Prostate gland (tissue), 2 donors: ENCODE measurements around the gene PSMD5. TPM values are rescaled to one million over a fixed set of nuclear protein-coding genes. Genes with fewer than 3 reads are reported as not detected.
A peak's percentile ranks its signal among the peaks of the same experiment; 100 is the strongest.

Experiments
- DNase-seq: peaks from one replicate; pipeline ENCODE4 v3.0.0-alpha.2; 2019; ENCODE audit warnings: low spot score
- H3K27ac ChIP-seq, 2 donors: fragments of 200-600 bp; sonication (generic); 2 replicates each; pipeline ENCODE4 v1.5.1; 2017 to 2019
- H3K27me3 ChIP-seq: fragments of 200-600 bp; sonication (generic); replicated peaks from 2 replicates; pipeline ENCODE4 v1.5.1; 2019; ENCODE audit not compliant: insufficient read depth
- H3K36me3 ChIP-seq, 2 donors: fragments of 200-600 bp; sonication (generic); 1 replicate in 1 of 2; 2 replicates in 1 of 2; pipeline versions ENCODE4 v1.5.1 to v1.8.1; 2017 to 2019
- H3K4me1 ChIP-seq: fragments of 200-600 bp; sonication (generic); replicated peaks from 2 replicates; pipeline ENCODE4 v1.5.1; 2019
- H3K4me3 ChIP-seq, 2 donors: fragments of 200-600 bp; sonication (generic); 2 replicates each; pipeline ENCODE4 v1.5.1; 2017 to 2019
- H3K9me3 ChIP-seq: fragments of 200-600 bp; sonication (generic); 2 replicates; pipeline ENCODE4 v1.5.1; 2017
- POLR2A ChIP-seq: fragments of 450-650 bp; IDR thresholded peaks from one replicate; pipeline ENCODE4 v1.6.1; 2016; ENCODE audit warnings: antibody characterized with exemption, mild to moderate bottlenecking
- POLR2AphosphoS5 ChIP-seq: sonication (generic); formaldehyde crosslinking; IDR thresholded peaks from one replicate; pipeline ENCODE4 v1.6.1; 2017; ENCODE audit warnings: antibody characterized with exemption
- WGBS: methylation state at CpG from one replicate; pipeline ENCODE4 v1.1.5; 2018; 5-methylcytosine and 5-hydroxymethylcytosine counted together
- intact Hi-C: fragments of 100-400 bp; cut with DNase I; formaldehyde crosslinking; loops from one replicate; pipeline ENCODE4 v1.14.2; 2022
- total RNA-seq, 2 donors: library from RNA; depleted of rRNA; stranded (reverse); fragments of >200 nt; gene quantifications; one replicate each; pipeline ENCODE4 v1.1.0, GENCODE V29; 2016
- TF ChIP-seq, protein P1 (sequence below), 4 experiments: fragments of 200-600 bp in 2 of 4; fragments of 450-650 bp in 2 of 4; sonication (generic) in 2 of 4; IDR thresholded peaks; 1 replicate in 3 of 4; 2 replicates in 1 of 4; pipeline ENCODE4 v1.5.1; 2016 to 2019; ENCODE audit warnings: antibody characterized with exemption in 4 of 4, mild to moderate bottlenecking in 2 of 4, moderate library complexity in 2 of 4

Gene PSMD5
- total RNA-seq, 2 donors from 2014 or later, result 30.0 to 36.3 TPM

DNA sequence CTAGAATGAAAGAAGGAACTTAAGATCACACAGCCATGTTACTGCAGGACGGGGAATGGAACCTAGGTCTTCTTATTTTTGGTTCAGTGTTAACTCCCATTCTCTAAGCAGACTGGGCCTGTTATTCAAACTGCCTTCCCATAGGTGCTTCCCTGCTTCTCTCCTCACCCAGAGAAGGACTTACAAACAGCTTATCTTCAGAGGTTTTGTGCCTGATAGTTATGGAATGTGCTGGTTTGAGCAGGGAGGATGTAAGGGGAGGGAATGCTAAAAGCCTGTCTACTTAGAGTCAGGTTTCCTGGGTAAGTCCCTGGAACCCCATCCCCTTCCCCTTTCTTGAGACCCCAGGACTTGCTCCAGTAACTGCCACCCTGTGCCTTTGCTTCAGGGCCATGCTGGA, 4.2 kb upstream of the PSMD5 start:
- Histone ChIP-seq H3K36me3 (no peaks in the 10 kb centered on the region), H3K27me3 (no peaks in the 10 kb centered on the region), H3K4me3 (no peak overlapping the region), H3K4me1 (no peaks in the 10 kb centered on the region), H3K9me3 (no peaks in the 10 kb centered on the region), H3K27ac (no peak overlapping the region)
- 90% methylated on average over 1 of the region's 1 CpG for WGBS
- TF ChIP-seq POLR2A (no peak), POLR2AphosphoS5 (no peak)
- TF ChIP-seq, protein P1, sequence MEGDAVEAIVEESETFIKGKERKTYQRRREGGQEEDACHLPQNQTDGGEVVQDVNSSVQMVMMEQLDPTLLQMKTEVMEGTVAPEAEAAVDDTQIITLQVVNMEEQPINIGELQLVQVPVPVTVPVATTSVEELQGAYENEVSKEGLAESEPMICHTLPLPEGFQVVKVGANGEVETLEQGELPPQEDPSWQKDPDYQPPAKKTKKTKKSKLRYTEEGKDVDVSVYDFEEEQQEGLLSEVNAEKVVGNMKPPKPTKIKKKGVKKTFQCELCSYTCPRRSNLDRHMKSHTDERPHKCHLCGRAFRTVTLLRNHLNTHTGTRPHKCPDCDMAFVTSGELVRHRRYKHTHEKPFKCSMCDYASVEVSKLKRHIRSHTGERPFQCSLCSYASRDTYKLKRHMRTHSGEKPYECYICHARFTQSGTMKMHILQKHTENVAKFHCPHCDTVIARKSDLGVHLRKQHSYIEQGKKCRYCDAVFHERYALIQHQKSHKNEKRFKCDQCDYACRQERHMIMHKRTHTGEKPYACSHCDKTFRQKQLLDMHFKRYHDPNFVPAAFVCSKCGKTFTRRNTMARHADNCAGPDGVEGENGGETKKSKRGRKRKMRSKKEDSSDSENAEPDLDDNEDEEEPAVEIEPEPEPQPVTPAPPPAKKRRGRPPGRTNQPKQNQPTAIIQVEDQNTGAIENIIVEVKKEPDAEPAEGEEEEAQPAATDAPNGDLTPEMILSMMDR (IDR thresholded peaks at IDR 0.05), result no peak
- intact Hi-C loops, result loop anchor here (10.0 kb wide), 1 partner anchor 52 kb away; the partner anchor contains the start of gene FBXW2
- DNase-seq, result no peak

DNA sequence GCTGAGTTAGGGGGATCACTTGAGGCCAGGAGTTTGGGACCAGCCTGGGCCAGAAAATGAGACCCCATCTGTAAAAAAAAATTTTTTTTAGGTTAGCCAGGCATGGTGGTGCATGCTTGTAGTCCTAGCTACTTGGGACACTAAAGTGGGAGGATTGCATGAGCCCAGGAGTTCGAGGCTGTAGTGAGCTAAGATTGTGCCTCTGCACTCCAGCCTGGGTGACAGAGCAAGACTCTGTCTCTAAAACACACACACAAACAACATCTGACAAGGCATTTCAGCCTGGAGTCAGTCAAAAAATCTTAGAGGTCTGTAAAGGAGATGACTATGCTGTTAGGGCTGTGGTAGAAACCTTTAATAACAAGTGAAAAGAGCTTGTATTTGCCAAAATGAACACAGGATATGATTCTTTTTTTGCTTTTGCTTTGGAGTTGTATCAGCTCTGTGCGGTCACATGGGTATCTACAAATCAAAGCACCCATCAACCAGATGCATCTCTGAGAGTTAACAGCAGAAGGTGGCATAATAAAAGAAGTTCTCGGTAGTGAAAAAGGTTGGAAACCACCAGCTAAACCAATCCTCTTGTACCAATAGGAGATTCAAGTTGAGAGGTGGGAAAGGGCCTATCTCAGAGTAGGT, 3.6 kb upstream of the PSMD5 start:
- intact Hi-C loops, result loop anchor here (10.0 kb wide), 1 partner anchor 52 kb away; the partner anchor contains the start of gene FBXW2
- 83% methylated on average over 3 of the region's 3 CpGs for WGBS

DNA sequence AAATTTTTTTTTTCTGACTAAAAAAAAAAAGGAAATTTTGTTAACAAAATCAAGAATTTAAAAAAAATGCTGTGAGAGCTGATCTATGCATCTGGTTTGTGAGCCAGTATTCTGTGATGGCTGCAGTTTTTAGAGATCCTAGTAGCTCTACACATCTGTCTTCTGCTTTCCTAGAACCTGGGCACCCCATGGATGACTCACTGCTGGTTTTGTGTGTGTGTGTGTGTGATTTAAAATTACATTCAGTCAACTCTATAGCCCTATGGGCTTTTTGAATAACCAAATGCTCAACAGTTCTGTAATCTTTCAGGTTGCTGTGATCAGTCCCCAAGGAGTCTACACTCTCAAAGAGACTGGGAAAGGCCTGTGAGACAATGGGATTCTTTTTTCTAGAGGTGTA, 2.5 kb upstream of the PSMD5 start:
- no peaks in the 10 kb centered on the region for H3K4me1 ChIP-seq
- no peak for DNase-seq
- intact Hi-C loops, result loop anchor here (10.0 kb wide), 1 partner anchor 50 kb away; the partner anchor contains the start of gene FBXW2

More for the DNA sequence above, 3.6 kb upstream of the PSMD5 start:
- H3K4me1 ChIP-seq, result no peaks in the 10 kb centered on the region
- DNase-seq, result no peak
- H3K27me3 ChIP-seq, result no peaks in the 10 kb centered on the region
- TF ChIP-seq POLR2AphosphoS5 (no peak), POLR2A (no peak)
- TF ChIP-seq, protein P1 (IDR thresholded peaks at IDR 0.05), result no peak
- H3K27ac ChIP-seq, result no peak overlapping the region
- H3K36me3 ChIP-seq, result no peaks in the 10 kb centered on the region
- no peaks in the 10 kb centered on the region for H3K9me3 ChIP-seq
- no peak overlapping the region for H3K4me3 ChIP-seq

DNA sequence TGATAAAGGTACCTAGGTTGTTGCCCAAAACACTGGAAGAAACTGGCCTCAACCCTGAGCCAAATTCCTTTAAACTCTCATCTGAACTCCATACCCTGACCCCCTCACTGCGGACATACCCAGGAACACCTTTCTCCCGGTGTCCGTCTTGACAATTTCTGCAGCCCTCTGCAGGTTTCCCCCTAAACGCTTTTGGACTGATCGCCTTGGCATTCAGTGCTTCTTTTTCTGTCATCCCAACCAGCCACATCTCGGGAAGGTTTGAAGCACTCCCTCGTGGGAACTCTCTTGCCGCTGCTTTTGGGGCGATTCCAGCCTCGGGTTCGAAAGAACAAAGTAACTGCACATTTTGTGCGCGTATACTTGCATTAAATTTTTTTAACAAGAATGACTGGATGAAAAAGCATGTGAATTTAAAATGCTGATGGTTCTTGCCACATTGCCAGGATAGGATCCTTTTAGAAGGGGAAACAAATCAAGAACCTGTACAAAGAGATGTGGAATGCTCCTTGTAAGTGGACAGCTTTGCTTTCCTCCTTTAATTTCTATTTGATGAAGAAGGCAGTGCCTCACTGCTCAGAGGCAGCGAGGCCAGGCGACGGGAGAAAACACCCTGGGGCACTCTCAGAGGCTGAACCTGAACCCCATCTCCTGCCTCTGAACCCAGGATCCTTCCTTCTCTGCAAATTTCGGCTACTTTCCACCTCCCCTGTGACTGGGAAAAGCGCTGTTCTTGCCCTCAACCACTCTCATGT, 615 bp downstream of the PSMD5 start:
- peak overlapping the region; percentile 93 to 95 for H3K27ac ChIP-seq
- DNase-seq, result peak; percentile 30
- 33% methylated on average over 18 of the region's 18 CpGs for WGBS
- no peaks in the 10 kb centered on the region for H3K27me3 ChIP-seq
- no peaks in the 10 kb centered on the region for H3K9me3 ChIP-seq
- intact Hi-C loops, result loop anchor here (10.0 kb wide), 1 partner anchor 47 kb away; the partner anchor contains the start of gene FBXW2
- TF ChIP-seq POLR2A, result no peak
- no peaks in the 10 kb centered on the region for H3K36me3 ChIP-seq
- peak overlapping the region; percentile 65 to 66 for H3K4me3 ChIP-seq
- no peaks in the 10 kb centered on the region for H3K4me1 ChIP-seq

More for the DNA sequence above, 2.5 kb upstream of the PSMD5 start:
- no peak overlapping the region for H3K4me3 ChIP-seq
- no peaks in the 10 kb centered on the region for H3K36me3 ChIP-seq
- TF ChIP-seq POLR2AphosphoS5, result no peak
- TF ChIP-seq POLR2A, result no peak
- TF ChIP-seq, protein P1 (IDR thresholded peaks at IDR 0.05), result no peak
- H3K27ac ChIP-seq, result no peak overlapping the region
- H3K9me3 ChIP-seq, result no peaks in the 10 kb centered on the region
- H3K27me3 ChIP-seq, result no peaks in the 10 kb centered on the region

DNA sequence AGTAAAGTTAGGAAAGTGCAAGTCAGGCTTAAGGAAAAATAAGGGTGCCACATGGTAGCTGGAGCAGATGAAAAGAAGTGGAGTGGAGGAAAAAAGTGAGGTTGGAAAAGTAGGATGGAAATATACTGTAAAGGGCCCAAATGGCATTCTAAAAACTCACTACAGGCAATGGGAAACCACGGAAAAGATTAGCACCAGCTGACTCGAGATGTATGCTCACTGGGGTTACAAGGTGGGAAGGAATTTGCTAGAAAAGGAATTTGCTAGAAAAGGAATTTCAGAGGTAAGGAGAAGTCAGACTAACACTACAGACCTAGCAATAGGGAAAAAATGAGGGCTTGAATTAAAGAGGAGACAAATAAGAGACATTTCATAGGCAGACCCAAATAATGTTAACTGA, 3.6 kb downstream of the PSMD5 start:
- 80% methylated on average over 2 of the region's 2 CpGs for WGBS
- no peaks in the 10 kb centered on the region for H3K36me3 ChIP-seq
- no peaks in the 10 kb centered on the region for H3K4me1 ChIP-seq
- DNase-seq, result no peak
- no peak for TF ChIP-seq POLR2A
- TF ChIP-seq, protein P1 (IDR thresholded peaks at IDR 0.05), result no peak
- no peak for TF ChIP-seq POLR2AphosphoS5
- H3K9me3 ChIP-seq, result no peaks in the 10 kb centered on the region
- intact Hi-C loops, result no loop called here
- H3K27me3 ChIP-seq, result no peaks in the 10 kb centered on the region
- no peak overlapping the region for H3K27ac ChIP-seq
- H3K4me3 ChIP-seq, result no peak overlapping the region
